ENCODE data around the gene RBM46.

DNA sequence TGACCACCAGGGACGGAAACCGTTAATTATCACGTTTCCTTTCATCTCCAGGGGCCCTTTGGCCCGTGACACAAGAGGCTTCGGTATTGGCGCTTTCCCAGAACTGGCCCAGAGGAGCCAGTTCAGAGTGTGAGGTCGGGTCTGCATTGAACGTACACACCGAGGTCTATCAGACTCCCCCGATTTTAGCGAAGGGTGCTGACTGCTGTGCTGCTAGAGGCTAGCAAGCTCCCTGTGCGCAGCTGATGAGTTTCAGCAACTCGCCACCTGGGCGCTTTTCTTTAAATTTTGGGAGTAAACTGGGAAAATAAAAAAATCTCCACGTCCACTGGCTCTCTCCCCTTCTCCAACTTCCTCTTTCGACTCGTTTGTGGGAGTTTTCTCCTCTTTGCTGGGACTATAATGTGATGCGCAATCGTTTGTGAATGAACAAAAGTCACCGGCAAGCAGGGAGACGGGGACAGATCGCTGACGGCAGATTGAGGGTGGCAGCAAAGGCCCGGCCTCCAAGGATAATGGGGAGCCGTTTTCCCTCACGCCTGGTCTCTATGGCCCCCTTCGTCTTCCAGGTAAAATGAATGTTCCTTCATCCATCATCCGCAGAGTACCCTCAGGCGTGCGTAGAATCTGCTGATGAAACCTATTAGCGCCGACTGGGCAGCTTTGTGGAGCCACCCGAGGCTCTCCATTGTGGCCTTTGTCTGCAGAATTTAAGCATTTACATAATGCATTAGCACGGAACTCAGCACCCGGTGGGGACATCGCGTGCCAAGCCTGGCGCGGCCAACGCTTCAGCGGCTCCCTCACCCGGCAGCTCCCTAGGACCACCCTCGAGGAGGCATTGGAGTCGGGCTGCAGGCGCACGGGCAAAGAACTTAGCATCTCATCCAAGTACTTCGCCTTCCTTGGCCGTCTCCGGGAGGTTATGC lies 38.9 kb upstream of the RBM46 start:
- TF ChIP-seq, protein P1, sequence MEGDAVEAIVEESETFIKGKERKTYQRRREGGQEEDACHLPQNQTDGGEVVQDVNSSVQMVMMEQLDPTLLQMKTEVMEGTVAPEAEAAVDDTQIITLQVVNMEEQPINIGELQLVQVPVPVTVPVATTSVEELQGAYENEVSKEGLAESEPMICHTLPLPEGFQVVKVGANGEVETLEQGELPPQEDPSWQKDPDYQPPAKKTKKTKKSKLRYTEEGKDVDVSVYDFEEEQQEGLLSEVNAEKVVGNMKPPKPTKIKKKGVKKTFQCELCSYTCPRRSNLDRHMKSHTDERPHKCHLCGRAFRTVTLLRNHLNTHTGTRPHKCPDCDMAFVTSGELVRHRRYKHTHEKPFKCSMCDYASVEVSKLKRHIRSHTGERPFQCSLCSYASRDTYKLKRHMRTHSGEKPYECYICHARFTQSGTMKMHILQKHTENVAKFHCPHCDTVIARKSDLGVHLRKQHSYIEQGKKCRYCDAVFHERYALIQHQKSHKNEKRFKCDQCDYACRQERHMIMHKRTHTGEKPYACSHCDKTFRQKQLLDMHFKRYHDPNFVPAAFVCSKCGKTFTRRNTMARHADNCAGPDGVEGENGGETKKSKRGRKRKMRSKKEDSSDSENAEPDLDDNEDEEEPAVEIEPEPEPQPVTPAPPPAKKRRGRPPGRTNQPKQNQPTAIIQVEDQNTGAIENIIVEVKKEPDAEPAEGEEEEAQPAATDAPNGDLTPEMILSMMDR (IDR thresholded peaks at IDR 0.05): no peak
- TF ChIP-seq POLR2A (IDR thresholded peaks at IDR 0.05): no peak
